Transverse colon (tissue), 4 donors: ENCODE results near the gene HLA-B. TPM values are rescaled to one million over a fixed set of nuclear protein-coding genes. Genes with fewer than 3 reads are reported as not detected.

Source experiments
- DNase-seq: peaks from one replicate; pipeline ENCODE4 v3.0.0-alpha.2; 2019
- H3K27ac ChIP-seq, 4 donors: fragments of 200-600 bp; sonication (generic); 2 replicates each; pipeline ENCODE4 v1.5.1; 2016 to 2018; ENCODE audit warnings: inconsistent platforms in 4 of 4
- H3K27me3 ChIP-seq: fragments of 200-600 bp; sonication (generic); 2 replicates; pipeline ENCODE4 v1.5.1; 2017; ENCODE audit warnings: inconsistent platforms
- H3K36me3 ChIP-seq, 4 donors: fragments of 200-600 bp; sonication (generic); 2 replicates each; pipeline ENCODE4 v1.5.1; 2017 to 2019; ENCODE audit warnings: inconsistent platforms in 4 of 4
- H3K4me1 ChIP-seq, 4 donors: fragments of 200-600 bp; sonication (generic); 2 replicates each; pipeline ENCODE4 v1.5.1; 2017 to 2020; ENCODE audit warnings: inconsistent platforms in 4 of 4
- H3K4me3 ChIP-seq, 4 donors: fragments of 200-600 bp; sonication (generic); 1 replicate in 1 of 4; 2 replicates in 3 of 4; pipeline versions ENCODE4 v1.5.1 to v1.6.1; 2017 to 2019; ENCODE audit warnings: inconsistent platforms in 4 of 4
- H3K9me3 ChIP-seq, 2 donors: fragments of 200-600 bp; sonication (generic); 2 replicates each; pipeline ENCODE4 v1.5.1; 2017 to 2019; ENCODE audit warnings: inconsistent platforms in 2 of 2
- EP300 ChIP-seq: sonication (generic); formaldehyde crosslinking; IDR thresholded peaks from one replicate; pipeline ENCODE4 v1.6.1; 2017; ENCODE audit warnings: antibody characterized with exemption, low read depth
- POLR2A ChIP-seq: fragments of 450-650 bp; IDR thresholded peaks from one replicate; pipeline ENCODE4 v1.6.1; 2016; ENCODE audit warnings: antibody characterized with exemption, mild to moderate bottlenecking, moderate library complexity
- POLR2AphosphoS5 ChIP-seq, 3 donors: sonication (generic); formaldehyde crosslinking; IDR thresholded peaks; one replicate each; pipeline ENCODE4 v1.6.1; 2016; ENCODE audit warnings: antibody characterized with exemption in 3 of 3
- WGBS, 2 donors: methylation state at CpG; one replicate each; pipeline ENCODE4 v1.1.5; 2018; ENCODE audit warnings: low coverage in 1 of 2; 5-methylcytosine and 5-hydroxymethylcytosine counted together
- in situ Hi-C, 4 donors: fragments of 200-750 bp; cut with MboI; loops; one replicate each; pipeline versions ENCODE4 v1.15.0 to v1.15.1; 2017; ENCODE audit warnings: low sequenced_read_pairs in 3 of 4, low pct_ligation_motif_present in 1 of 4, low pct_unique_long_range_greater_than_20kb in 1 of 4
- intact Hi-C: fragments of 100-400 bp; cut with DNase I; formaldehyde crosslinking; loops from one replicate; pipeline ENCODE4 v1.15.1; 2023; ENCODE audit warnings: low total_unique reads
- total RNA-seq, 4 donors: library from RNA; depleted of rRNA; stranded (reverse); fragments of >200 nt; gene quantifications; one replicate each; pipeline ENCODE4 v1.1.0, GENCODE V29; 2016
- TF ChIP-seq, protein P1 (sequence below), 5 experiments: fragments of 200-600 bp in 3 of 5; fragments of 450-650 bp in 2 of 5; sonication (generic) in 3 of 5; IDR thresholded peaks; 1 replicate in 2 of 5; 2 replicates in 3 of 5; pipeline ENCODE4 v1.5.1; 2016 to 2017; ENCODE audit warnings: antibody characterized with exemption in 5 of 5, inconsistent platforms in 3 of 5, mild to moderate bottlenecking in 2 of 5, moderate library complexity in 1 of 5

Gene HLA-B
- total RNA-seq, 4 donors from 2014 or later: 915 to 3,432 (median 2,814) TPM

DNA sequence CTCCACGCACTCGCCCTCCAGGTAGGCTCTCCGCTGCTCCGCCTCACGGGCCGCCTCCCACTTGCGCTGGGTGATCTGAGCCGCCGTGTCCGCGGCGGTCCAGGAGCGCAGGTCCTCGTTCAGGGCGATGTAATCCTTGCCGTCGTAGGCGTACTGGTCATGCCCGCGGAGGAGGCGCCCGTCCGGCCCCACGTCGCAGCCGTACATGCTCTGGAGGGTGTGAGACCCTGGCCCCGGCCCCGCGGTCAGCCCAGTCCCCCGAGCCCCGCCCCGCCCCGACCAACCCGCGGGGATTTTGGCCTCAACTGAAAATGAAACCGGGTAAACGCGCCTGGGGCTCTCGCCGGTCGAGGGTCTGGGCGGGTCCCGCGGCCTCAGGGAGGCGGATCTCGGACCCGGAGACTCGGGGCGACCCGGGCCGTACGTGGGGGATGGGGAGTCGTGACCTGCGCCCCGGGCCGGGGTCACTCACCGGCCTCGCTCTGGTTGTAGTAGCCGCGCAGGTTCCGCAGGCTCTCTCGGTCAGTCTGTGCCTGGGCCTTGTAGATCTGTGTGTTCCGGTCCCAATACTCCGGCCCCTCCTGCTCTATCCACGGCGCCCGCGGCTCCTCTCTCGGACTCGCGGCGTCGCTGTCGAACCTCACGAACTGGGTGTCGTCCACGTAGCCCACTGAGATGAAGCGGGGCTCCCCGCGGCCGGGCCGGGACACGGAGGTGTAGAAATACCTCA lies 598 bp downstream of the HLA-B start:
- TF ChIP-seq POLR2AphosphoS5 (IDR thresholded peaks at IDR 0.05): peak in 1 of 3 donors; percentile 6
- no peak for TF ChIP-seq POLR2A
- TF ChIP-seq, protein P1, sequence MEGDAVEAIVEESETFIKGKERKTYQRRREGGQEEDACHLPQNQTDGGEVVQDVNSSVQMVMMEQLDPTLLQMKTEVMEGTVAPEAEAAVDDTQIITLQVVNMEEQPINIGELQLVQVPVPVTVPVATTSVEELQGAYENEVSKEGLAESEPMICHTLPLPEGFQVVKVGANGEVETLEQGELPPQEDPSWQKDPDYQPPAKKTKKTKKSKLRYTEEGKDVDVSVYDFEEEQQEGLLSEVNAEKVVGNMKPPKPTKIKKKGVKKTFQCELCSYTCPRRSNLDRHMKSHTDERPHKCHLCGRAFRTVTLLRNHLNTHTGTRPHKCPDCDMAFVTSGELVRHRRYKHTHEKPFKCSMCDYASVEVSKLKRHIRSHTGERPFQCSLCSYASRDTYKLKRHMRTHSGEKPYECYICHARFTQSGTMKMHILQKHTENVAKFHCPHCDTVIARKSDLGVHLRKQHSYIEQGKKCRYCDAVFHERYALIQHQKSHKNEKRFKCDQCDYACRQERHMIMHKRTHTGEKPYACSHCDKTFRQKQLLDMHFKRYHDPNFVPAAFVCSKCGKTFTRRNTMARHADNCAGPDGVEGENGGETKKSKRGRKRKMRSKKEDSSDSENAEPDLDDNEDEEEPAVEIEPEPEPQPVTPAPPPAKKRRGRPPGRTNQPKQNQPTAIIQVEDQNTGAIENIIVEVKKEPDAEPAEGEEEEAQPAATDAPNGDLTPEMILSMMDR (IDR thresholded peaks at IDR 0.05): no peak
- TF ChIP-seq EP300: no peak
- H3K36me3 ChIP-seq: peaks cover 0 to 10% (median 2%) of the 10 kb centered on the region in 4 donors
- peak overlapping the region; percentile 80 to 92 (median 90) for H3K27ac ChIP-seq
- intact Hi-C loops: no loop called here
- WGBS, 2 donors: 0% methylated on average over 38 of the region's 83 CpGs; no CpG with 5 or more reads in 1 of the 2 donors
- H3K4me1 ChIP-seq: peaks cover 6 to 22% (median 16%) of the 10 kb centered on the region in 4 donors
- peak overlapping the region; percentile 56 to 92 (median 62) for H3K4me3 ChIP-seq
- H3K27me3 ChIP-seq: no peaks in the 10 kb centered on the region
- no peaks in the 10 kb centered on the region for H3K9me3 ChIP-seq
- in situ Hi-C loops: no loop called here
- peak; percentile 64 for DNase-seq

DNA sequence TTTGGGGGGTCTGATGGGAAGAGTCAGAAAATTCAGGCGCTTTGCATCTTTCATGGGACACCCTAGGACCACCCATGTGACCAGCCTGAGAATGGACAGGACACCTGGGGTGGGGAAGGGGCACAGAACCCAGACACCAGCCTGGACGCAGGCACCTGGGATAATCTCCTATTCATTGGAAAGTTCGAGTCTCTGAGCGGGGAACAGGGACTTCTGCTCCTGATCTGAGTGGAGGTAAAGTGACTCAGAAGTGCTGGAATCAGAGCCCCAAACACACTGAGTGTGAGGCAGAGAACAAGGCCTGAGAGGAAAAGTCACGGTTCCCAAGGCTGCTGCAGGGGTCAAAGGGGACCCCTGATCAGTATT lies 1.4 kb downstream of the HLA-B start:
- Histone ChIP-seq H3K4me1 (peaks cover 6 to 22% (median 16%) of the 10 kb centered on the region in 4 donors), H3K36me3 (peaks cover 0 to 10% (median 2%) of the 10 kb centered on the region in 4 donors), H3K27ac (peak overlapping the region in 2 of 4 donors; percentile 32 to 80), H3K27me3 (no peaks in the 10 kb centered on the region), H3K9me3 (no peaks in the 10 kb centered on the region), H3K4me3 (peak overlapping the region; percentile 15 to 92 (median 60))
- WGBS, 2 donors: 51 to 67% methylated on average over 4 to 5 of the region's 5 CpGs
- in situ Hi-C loops: no loop called here
- DNase-seq: no peak
- intact Hi-C loops: no loop called here
- TF ChIP-seq, protein P1 (IDR thresholded peaks at IDR 0.05): no peak
- TF ChIP-seq POLR2AphosphoS5 (IDR thresholded peaks at IDR 0.05) (no peak), EP300 (no peak), POLR2A (no peak)

DNA sequence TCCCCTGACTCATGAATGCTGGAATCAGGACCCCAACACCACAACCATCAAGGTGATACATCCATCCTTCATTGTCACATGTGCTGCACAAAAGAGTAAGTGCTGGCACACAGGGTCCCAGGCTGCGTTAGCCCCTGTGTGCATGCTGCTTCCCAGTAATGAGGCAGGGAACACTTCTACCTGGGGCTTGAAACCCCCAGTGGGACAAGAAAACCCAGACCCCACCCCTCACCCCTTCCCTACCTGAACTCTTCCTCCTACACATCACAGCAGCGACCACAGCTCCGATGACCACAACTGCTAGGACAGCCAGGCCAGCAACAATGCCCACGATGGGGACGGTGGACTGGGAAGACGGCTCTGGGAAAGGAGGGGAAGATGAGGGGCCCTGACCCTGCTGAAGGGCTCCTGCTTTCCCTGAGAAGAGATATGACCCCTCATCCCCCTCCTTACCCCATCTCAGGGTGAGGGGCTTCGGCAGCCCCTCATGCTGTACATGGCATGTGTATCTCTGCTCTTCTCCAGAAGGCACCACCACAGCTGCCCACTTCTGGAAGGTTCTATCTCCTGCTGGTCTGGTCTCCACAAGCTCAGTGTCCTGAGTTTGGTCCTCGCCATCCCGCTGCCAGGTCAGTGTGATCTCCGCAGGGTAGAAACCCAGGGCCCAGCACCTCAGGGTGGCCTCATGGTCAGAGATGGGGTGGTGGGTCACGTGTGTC lies 2.0 kb downstream of the HLA-B start:
- Histone ChIP-seq H3K9me3 (no peaks in the 10 kb centered on the region), H3K4me1 (peaks cover 6 to 22% (median 16%) of the 10 kb centered on the region in 4 donors), H3K27ac (peak overlapping the region in 2 of 4 donors; percentile 32 to 80), H3K4me3 (peak overlapping the region in 3 of 4 donors; percentile 56 to 92 (median 64)), H3K27me3 (no peaks in the 10 kb centered on the region), H3K36me3 (peaks cover 0 to 10% (median 2%) of the 10 kb centered on the region in 4 donors)
- no peak for DNase-seq
- in situ Hi-C loops (loop anchor here in 3 of 4 donors (5.0 kb wide), 1 partner anchor 88 kb away; no protein-coding TSS in a partner anchor), intact Hi-C loops (no loop called here)
- TF ChIP-seq, protein P1 (IDR thresholded peaks at IDR 0.05): no peak
- TF ChIP-seq POLR2AphosphoS5 (IDR thresholded peaks at IDR 0.05) (no peak), POLR2A (no peak), EP300 (no peak)
- 74% methylated on average over 10 of the region's 11 CpGs; no CpG with 5 or more reads in 1 of the 2 donors for WGBS, 2 donors
